A673 (cell line): Measurements from ENCODE around the gene FBXW5. TPM values are rescaled to one million over a fixed set of nuclear protein-coding genes. Genes with fewer than 3 reads are reported as not detected.

Experiments
- BruUV-seq: library from RNA; stranded (reverse); fragments of 400-500 nt; replicated peaks from 2 replicates; lab custom pipeline; 2021; lab: Mats Ljungman, UMichigan
- CTCF ChIA-PET: fragments of 300-600 bp; sonication (Branson Sonifier 250); formaldehyde crosslinking; loops from one replicate; lab custom pipeline; 2022; ENCODE audit warnings: antibody characterized with exemption; lab: Charles Lee
- POLR2A ChIA-PET: fragments of 300-600 bp; sonication (Branson Sonifier 250); formaldehyde crosslinking; loops from one replicate; lab custom pipeline; 2022; ENCODE audit warnings: antibody characterized with exemption; ENCODE audit not compliant: low non-redundant PET; lab: Charles Lee
- DNase-seq: peaks from one replicate; pipeline ENCODE4 v3.0.0-alpha.2; 2015; ENCODE audit warnings: low spot score
- H3K27ac ChIP-seq: fragments of 200-600 bp; sonication (generic); 2 replicates; pipeline ENCODE4 v1.5.1; 2016; ENCODE audit warnings: mixed run types, low read depth, mild to moderate bottlenecking, mixed read lengths, antibody characterized with exemption, low read length; ENCODE audit not compliant: poor library complexity, severe bottlenecking
- H3K27me3 ChIP-seq: fragments of 200-600 bp; sonication (generic); replicated peaks from 2 replicates; pipeline ENCODE4 v1.6.1; 2017; ENCODE audit warnings: mixed run types, low read depth, mild to moderate bottlenecking, mixed read lengths, antibody characterized with exemption, low read length; ENCODE audit not compliant: insufficient read depth, poor library complexity
- H3K36me3 ChIP-seq: fragments of 200-600 bp; sonication (generic); 2 replicates; pipeline ENCODE4 v1.6.1; 2016; ENCODE audit warnings: mixed run types, mild to moderate bottlenecking, mixed read lengths, antibody characterized with exemption, low read length; ENCODE audit not compliant: insufficient read depth, poor library complexity, severe bottlenecking
- H3K4me1 ChIP-seq: fragments of 200-600 bp; sonication (generic); 2 replicates; pipeline ENCODE4 v1.6.1; 2017; ENCODE audit warnings: mixed run types, mild to moderate bottlenecking, mixed read lengths, antibody characterized with exemption, low read length; ENCODE audit not compliant: insufficient read depth, poor library complexity, severe bottlenecking
- H3K4me3 ChIP-seq: fragments of 200-600 bp; sonication (generic); 2 replicates; pipeline ENCODE4 v1.5.1; 2016; ENCODE audit warnings: low read depth, mixed run types, mild to moderate bottlenecking, mixed read lengths, low read length; ENCODE audit not compliant: poor library complexity, severe bottlenecking
- H3K9me3 ChIP-seq: fragments of 200-600 bp; sonication (generic); 2 replicates; pipeline ENCODE4 v1.6.1; 2016; ENCODE audit warnings: mixed run types, low read depth, mild to moderate bottlenecking, mixed read lengths, antibody characterized with exemption, low read length; ENCODE audit not compliant: poor library complexity, severe bottlenecking
- EZH2 ChIP-seq: fragments of 200-600 bp; sonication (generic); IDR thresholded peaks from 2 replicates; pipeline ENCODE4 v1.6.1; 2017; ENCODE audit warnings: borderline replicate concordance, low read depth, mild to moderate bottlenecking, mixed read lengths, antibody characterized with exemption, low read length; ENCODE audit not compliant: poor library complexity, severe bottlenecking
- intact Hi-C: fragments of 100-400 bp; cut with micrococcal nuclease; formaldehyde crosslinking; loops from one replicate; pipeline ENCODE4 v1.10.0; 2022; ENCODE audit not compliant: unreplicated experiment
- total RNA-seq: library from RNA; stranded (reverse); gene quantifications from 2 replicates; pipeline ENCODE4 v1.2.3, GENCODE V29; 2021
- TF ChIP-seq, protein P1 (sequence below): fragments of 300-800, 200-600 bp; sonication (generic); conservative IDR thresholded peaks from 2 replicates; pipeline ENCODE4 v1.5.1; 2017; ENCODE audit warnings: low read depth, mild to moderate bottlenecking, antibody characterized with exemption, low read length, moderate library complexity, mixed read lengths

The FBXW5 gene
- total RNA-seq, 1 experiment from 2014 or later = 81.8 TPM

DNA sequence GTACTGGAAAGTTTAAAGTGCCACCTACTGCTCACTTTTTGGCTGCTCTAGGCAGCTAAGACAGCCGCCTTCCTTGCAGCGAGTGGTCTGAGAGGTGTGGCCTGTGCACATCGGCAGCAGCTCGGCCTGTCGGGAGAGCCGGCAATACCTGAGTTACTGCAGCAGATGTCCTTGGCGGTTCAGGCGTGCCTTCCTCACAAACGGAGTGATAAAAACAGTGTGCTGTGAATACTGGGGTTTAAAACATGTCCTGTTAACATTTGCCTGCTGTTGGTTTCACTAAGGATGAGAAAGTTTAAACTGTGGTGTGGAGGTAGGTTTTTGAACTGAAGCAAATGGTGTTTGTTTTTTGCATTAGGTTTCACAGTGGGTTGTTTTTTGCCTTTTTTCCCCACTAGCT, 45.3 kb downstream of the FBXW5 start:
- POLR2A ChIA-PET = no interaction called here
- no peak overlapping the region for H3K4me3 ChIP-seq
- H3K9me3 ChIP-seq = no peaks in the 10 kb centered on the region
- BruUV-seq = no TSS peak
- TF ChIP-seq, protein P1, sequence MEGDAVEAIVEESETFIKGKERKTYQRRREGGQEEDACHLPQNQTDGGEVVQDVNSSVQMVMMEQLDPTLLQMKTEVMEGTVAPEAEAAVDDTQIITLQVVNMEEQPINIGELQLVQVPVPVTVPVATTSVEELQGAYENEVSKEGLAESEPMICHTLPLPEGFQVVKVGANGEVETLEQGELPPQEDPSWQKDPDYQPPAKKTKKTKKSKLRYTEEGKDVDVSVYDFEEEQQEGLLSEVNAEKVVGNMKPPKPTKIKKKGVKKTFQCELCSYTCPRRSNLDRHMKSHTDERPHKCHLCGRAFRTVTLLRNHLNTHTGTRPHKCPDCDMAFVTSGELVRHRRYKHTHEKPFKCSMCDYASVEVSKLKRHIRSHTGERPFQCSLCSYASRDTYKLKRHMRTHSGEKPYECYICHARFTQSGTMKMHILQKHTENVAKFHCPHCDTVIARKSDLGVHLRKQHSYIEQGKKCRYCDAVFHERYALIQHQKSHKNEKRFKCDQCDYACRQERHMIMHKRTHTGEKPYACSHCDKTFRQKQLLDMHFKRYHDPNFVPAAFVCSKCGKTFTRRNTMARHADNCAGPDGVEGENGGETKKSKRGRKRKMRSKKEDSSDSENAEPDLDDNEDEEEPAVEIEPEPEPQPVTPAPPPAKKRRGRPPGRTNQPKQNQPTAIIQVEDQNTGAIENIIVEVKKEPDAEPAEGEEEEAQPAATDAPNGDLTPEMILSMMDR = no peak
- no peak for TF ChIP-seq EZH2
- H3K4me1 ChIP-seq = no peaks in the 10 kb centered on the region
- peaks cover 39% of the 10 kb centered on the region for H3K36me3 ChIP-seq
- CTCF ChIA-PET = no interaction called here
- no peak overlapping the region for H3K27ac ChIP-seq
- no peaks in the 10 kb centered on the region for H3K27me3 ChIP-seq
- DNase-seq = no peak
- intact Hi-C loops = no loop called here

DNA sequence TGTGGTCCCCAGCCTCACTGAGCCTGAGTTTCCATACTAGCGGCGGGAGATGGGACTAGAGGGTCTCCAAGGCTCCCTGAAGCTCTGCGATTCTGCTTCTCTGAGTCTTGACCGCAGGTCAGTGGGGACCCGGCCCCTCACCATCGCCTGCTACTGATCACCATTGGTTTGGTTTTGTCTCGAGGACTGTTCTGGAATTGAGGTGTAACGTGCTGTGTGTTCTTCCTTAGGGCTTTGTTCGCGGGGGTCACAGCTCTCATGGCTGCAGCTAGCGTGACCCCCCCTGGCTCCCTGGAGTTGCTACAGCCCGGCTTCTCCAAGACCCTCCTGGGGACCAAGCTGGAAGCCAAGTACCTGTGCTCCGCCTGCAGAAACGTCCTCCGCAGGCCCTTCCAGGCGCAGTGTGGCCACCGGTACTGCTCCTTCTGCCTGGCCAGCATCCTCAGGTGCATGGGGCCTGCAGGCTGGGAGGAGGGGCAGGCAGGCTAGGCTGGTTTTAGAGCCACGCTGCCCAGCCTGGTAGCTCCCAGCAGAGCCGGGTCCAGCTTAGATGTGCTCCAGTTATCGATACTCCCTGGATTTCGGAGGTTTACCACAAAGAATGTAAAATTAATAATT, 45.9 kb downstream of the FBXW5 start:
- no peak overlapping the region for H3K27ac ChIP-seq

DNA sequence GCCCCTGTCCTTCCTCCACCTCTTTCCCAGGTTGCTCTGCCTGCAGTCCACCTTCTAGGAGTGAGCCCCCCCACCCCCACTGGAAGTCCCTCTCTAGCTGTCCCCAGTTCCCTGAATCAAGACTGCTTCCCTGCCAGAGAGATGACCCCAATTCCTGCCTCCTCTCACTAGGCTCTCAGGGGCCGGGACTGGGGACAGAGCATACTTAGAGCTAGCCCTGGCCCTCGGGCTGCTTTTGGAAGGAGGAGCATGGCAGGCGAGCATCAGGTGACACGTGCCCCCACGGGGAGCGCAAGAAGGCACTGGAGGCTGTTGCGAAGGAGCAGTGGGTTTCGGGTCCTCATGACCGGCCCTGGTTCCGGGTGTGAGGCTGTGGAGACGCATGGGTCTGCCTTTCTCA, 48.5 kb downstream of the FBXW5 start:
- Histone ChIP-seq H3K36me3 (peaks cover 22% of the 10 kb centered on the region), H3K9me3 (no peaks in the 10 kb centered on the region), H3K27ac (no peak overlapping the region), H3K4me1 (no peaks in the 10 kb centered on the region), H3K27me3 (no peaks in the 10 kb centered on the region), H3K4me3 (no peak overlapping the region)
- CTCF ChIA-PET = no interaction called here
- no peak for DNase-seq
- intact Hi-C loops = no loop called here
- BruUV-seq = no TSS peak
- TF ChIP-seq, protein P1 = no peak
- no peak for TF ChIP-seq EZH2
- POLR2A ChIA-PET = interaction anchor here (0.6 kb wide), 1 partner anchor 124 kb away, joined by 3 read pairs; no protein-coding TSS in a partner anchor

More for the DNA sequence above, 45.9 kb downstream of the FBXW5 start:
- DNase-seq = no peak
- CTCF ChIA-PET = interaction anchor here (0.9 kb wide), 1 partner anchor 1394 kb away, joined by 5 read pairs; no protein-coding TSS in a partner anchor
- intact Hi-C loops = no loop called here
- no TSS peak for BruUV-seq
- H3K4me1 ChIP-seq = no peaks in the 10 kb centered on the region
- no peaks in the 10 kb centered on the region for H3K9me3 ChIP-seq
- TF ChIP-seq, protein P1 = no peak
- no peak for TF ChIP-seq EZH2
- H3K4me3 ChIP-seq = no peak overlapping the region
- POLR2A ChIA-PET = no interaction called here
- H3K27me3 ChIP-seq = no peaks in the 10 kb centered on the region
- peaks cover 39% of the 10 kb centered on the region for H3K36me3 ChIP-seq
